Measurements from ENCODE around the gene NCOA5.

NCOA5 gene

DNA sequence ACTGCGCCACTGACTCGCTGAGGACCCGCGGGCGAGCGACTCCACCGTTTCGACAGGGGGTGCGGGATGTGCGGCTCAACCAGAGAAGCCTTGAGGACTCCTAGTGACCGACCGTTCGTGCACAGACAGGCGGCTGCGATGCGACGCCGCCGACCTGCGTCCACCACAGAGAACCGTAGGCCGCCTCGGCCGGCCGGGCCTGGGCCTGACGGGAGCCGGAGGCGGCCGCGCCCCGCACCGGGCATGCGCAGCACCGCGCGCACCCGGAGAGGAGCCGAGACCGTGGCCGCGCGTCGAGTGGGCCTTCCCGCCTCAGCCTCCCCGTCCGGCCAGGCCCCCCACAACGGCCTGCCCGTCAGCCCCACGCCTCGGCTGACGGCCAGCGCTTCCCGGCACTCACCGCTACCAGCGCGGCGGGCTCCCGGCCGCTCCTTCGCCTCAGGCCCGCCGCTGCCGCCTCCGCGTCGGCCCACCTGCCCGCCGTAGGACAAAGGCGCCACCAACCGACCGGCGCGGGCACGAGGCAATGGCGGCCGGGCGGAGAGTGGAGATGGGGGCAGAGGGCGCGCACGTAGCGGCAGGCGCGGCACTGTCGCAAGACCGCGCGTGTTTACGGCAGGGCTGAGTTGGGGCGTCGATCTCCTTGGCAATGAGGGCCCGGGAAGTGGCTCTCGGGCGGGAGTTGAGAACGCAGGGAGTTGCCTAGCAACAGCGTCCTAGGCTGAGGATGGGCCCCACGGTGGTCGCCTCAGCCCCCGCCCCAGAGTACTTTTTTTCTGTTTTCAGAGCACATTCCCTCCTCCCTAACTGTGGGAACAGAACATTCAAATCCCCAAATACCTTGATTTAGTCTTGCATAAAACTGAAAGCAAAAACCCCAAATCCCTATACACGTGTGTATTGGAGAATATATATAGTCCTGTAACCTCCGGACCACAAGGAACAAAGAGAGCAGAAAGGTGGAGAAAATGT, at the start of gene NCOA5:
TSS of gene NCOA5 (minus strand) at position 546 of the 972 bp plus-strand sequence. CDS start 10,538 bp downstream, outside the sequence.
- peak; percentile 90 to 93 for DNase-seq

DNA sequence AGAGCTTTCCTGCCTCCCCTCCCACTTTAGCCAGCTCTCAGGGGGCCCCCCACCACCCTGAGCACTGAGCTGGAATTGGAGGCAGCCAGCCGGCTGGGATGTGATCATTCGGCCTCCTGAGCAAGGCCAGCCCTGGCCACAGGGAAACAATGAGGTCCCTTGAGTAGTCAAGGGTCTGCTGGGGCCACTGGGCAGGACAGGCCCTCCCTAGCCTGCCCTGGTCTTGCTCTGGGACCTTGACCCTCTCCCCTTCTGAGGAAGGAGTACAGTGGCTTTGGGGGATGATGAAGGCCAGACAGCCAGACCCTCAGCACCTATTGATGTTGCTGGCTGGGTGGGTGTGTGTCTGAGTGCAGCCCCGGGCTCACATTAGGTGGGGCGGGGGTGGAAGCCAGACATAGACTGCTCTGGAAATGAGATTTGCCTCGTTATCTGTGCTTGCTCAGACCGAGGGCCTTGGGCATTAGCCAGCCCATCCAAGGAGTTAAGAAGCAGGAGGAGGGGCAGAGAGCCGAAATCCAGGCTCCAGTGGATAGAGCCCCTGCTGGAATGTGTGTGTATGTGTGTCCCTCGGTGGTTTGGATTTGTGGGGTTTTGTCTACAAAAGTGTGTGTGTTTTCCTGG, 49.6 kb upstream of the NCOA5 start:
- no peak for DNase-seq

DNA sequence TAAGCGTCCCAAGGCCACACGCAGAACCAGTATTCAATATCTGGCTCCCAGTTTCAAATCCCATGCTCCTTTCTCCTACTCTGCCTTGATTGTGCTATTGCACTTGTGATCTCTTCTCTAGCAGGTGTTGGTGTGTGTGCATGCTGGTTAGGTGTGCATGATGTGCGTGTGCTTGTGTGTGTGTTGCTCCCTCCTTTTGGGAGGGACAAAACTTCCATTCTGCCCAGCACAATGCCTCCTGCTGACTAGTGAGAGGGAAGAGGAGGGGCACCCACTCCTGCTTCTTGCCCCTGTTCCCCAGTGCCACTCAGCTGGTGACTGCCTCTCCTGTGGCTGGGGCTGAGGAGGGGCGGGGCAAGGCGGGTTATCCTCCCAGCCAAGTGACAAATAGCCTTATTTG, 48.1 kb upstream of the NCOA5 start:
- DNase-seq = no peak

GRCh38 chr20:46135856-46136633, 46.3 kb upstream of the NCOA5 start:
- DNase-seq = no peak

DNA sequence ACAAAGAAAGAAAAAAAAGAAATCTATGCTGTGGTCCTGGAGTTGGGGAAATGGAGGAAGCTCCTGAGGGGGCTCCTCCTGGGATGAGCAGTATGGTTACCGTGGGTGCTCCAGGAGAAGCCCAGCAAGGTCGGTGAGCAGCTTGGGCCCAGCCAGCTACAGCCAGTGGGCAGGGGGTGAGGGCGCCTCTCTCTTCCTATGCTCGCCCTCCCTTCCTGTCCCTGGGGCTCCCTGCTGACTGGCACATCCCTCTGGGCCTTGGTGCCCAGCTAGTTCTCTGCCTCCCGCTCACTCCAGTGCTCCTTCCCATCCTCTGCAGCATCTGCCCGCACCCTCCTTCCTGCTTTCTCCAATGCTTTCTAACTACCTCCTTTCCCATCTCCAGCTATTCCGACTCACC, 45.0 kb upstream of the NCOA5 start:
- no peak for DNase-seq

- DNase-seq = no peak
Measured at GRCh38 chr20:46133886-46134654, 44.3 kb upstream of the NCOA5 start.

DNA sequence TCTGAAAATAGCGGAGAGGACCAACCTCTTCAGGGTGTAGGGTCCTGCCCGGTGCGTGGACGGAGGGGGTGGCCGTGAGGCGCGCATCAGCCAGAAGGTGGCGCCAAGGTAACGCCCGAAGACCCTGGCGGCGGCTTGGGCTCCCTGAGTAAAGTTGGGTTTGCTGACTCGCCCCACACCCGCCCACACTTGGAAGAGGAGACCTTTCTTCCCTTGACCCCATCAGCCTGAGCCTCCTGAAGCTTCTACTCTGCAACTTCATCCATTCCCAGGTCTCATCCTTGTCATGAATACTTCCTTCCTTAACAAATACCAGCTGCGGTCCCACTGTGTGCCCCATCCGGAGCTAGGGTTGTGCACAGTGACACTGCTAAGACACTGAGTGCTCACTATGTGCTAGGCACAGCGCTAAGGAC, 43.0 kb upstream of the NCOA5 start:
- peak; percentile 57 to 63 for DNase-seq

DNA sequence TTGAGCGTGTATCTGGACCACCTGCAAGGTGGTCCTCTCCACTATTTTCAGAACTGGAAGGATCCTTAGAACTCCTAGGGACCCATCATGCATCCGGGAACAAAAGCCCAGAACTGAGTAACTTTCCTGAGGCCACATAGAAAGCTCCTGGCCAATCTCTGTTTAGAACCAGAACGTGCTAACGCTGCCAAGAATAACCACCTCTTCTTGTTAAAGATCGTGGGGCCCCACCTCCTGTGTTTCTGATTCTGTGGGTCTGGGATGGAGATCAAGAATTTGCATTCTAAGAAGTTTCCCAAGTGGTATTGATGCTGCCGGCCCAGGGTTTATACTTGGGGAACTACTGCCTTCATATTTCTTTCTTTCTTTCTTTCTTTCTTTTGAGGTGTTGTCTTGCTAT, 41.6 kb upstream of the NCOA5 start:
- no peak for DNase-seq

- peak; percentile 47 to 63 for DNase-seq
Measured at GRCh38 chr20:46130534-46130933, 40.8 kb upstream of the NCOA5 start.

DNA sequence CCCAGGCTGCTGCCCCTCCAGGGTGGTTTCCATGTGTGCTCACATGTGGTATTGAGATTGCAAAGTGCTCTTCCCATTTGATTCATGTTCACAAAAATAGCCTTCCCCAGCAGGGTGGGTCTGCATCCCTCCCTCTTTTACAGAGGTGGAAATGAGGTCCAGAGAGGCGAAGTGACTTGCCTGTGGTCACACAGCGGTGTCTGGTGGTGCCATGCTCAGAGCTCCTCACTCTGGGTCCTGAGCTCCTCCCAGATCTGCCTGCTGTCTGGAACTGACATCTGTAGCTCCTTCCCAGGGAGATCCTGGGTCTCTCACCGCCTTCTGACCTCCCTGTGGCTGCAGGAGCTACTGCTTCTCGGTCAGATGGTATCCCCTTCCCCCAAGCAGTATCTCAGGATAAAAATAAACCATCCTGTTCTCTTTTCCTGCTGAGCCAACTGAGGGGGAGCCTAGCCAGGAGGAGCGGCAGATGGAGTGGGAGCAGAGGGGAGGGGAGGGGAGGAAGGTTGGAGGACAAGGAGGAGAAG, 40.3 kb upstream of the NCOA5 start:
- DNase-seq = peak; percentile 46 to 47

DNA sequence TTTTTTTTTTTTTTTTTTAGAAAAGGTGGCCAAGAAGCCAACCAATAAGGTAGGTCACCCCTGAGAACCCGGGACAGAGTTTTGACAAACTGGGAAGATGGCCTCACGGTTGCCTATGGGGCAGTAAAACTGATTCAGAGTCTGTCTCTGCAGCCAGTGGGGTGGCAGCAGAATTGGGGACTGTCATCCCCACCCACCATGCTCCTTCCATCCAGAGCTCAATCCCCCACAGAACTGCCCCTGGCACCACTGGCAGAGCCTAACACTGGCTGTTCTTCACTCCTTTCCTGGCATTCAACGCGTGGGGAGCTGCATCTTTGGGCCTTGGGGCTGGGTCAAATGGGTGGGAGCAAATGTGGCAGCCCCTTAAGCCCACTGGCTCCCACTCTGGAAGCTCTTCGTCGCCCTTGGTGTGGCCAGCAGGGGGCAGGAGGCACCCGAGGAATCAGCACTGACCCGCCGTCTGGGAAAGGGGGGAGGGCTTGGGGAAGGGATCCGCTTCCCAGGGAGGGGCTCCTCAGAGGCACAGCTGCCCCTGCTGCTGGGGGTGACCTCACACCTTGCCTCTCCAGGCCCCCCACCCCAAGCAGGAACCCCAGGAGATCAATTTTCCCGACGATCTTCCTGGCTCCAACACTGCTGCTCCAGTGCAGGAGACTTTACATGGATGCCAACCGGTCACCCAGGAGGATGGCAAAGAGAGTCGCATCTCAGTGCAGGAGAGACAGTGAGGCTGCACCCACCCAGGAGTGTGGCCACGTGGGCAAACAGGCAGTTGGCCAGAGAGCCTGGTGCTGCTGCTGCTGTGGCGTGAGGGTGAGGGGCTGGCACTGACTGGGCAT, 38.8 kb upstream of the NCOA5 start:
- peak in 1 of 2 experiments; percentile 52 for DNase-seq

DNA sequence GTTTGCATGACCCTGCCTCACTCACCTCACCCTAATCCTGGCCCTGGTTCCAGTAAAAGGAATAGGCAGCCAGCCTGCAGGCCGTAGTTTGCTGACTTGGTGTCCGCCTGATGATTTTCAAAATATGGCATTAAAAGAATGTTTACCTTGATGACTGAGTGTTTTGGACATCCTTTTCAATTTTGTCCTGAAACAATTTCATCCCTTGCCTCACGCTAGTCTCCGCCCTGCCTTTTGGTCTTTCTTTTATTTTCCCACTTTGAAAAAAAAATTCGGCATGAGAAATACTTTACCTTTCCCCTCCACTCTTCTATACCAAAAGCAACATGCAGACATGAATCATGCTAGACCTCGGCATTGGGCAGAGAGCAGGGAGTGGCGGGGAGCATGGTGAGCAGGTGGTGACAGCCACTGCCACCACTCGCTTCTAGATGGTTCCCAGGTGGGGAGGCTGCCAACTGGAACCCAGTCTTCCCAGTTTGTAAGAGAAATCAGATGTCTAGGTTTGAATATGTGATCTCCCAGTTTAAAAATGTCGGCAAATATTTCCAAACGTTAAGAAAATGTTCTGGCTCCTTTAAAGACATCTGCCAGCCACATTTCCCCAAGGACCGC, 37.7 kb upstream of the NCOA5 start:
- DNase-seq = no peak

GRCh38 chr20:46126440-46127056, 36.8 kb upstream of the NCOA5 start:
- DNase-seq = no peak

DNA sequence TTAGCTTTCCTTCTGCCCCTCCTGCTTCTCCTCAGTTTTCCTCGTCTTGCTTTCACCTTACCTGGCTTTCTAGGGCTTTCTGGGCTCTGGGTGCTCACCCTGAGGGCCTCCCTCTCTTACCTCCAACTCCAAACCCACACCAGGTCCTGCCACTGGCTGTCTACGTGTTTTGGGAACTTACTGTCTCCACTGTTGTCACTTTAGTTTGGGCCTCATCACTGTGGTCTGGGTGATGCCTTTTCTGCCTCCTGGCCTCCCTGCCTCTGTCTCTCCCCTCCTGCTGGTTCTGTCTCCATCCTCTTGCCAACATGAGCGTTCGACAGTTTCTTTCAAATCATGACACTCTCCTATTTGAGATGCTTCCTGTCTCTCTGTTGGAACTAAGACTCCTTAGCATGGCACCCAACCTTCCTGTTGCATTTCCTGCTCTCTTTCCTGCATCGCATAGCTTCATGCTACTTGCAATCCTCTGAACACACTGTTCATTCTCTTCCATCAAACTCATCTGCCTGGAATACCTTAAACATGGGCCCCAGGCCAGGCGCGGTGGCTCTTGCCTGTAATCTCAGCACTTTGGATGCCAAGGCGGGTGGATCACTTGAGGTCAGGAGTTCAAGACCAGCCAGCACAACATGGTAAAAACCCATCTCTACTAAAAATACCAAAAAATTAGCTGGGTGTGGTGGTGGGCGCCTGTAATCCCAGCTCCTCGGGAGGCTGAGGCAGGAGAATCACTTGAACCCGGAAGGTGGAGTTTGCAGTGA, 33.9 kb upstream of the NCOA5 start:
- DNase-seq = no peak

- DNase-seq = no peak
Measured at GRCh38 chr20:46122516-46123481, 33.0 kb upstream of the NCOA5 start.

DNA sequence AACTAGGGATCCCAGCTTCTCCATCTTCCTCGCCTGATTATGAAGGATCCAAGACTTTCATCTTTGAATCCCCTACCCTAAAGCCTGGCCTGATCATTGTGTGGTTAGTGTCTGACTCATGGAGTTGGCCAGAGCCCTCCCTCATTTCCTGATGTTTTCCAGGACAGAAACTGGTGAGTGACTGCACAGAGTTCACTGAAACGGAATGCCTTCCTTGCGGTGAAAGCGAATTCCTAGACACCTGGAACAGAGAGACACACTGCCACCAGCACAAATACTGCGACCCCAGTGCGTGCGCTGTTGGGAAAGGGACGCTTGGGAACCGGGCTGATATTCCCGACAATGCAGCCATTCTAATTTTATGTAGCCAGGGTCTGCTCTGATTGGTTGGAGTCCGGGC, 32.3 kb upstream of the NCOA5 start:
- no peak for DNase-seq

DNA sequence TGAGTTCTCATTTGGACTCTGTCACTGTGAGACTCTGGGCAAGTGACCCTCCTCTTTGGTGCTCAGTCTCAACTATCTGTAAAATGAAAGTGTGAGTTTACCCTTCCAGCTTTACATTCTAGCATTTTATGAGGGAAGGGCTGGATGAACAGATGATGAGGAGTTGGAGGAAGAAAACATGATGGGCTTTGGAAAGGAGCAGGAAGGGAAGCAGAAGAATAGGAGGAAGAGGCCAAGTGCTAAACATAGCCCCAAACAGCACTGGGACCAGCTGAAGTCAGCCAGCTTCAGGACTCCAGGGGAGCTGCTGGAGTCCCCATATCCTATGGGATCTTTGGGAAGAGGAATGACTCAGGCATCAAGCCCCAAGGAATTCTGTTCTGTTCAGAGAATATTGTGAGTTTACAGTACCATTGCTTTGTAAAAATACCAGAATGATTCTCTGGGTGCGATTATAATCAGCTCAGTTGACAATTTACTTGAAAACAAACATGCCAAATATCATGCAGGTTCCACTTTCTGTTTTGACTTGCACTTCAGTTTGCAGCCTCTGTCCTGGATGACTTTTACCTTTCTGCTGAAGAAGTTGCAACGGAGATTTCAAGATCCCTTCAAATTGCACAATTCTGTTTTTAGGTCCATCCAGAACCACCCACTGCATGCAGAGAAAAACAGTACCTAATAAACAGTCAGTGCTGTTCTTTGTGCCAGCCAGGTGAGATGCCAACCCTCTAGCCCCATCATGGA, 31.6 kb upstream of the NCOA5 start:
- no peak for DNase-seq

DNA sequence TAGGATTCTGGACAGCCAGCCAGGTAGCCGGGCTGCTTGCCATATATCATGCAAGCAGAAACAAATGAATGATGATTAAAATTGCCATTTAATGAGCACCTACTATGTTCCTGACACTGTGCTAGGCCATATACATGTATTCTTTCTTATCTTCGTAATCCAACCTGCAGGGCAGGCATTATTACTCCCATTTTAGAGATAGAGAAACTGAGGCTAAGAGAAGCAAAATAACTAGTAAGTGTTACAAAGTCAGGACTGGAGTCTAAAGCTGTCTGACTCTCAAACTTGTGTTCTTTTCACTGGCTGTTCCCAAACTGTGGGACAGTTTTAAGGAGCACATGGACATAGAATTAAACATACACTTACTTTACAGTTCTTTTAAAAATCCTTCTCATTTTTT, 30.4 kb upstream of the NCOA5 start:
- no peak for DNase-seq

Measured in SHP77 (cell line).